GM18867 (cell line): ENCODE results near the gene CCDC91.

Experiments
- ATAC-seq: cut with Tn5 transposase; IDR thresholded peaks from one replicate; pipeline ENCODE4 v1.9.1; 2021; ENCODE audit warnings: mild to moderate bottlenecking, moderate library complexity; ENCODE audit not compliant: unreplicated experiment

The CCDC91 gene

DNA sequence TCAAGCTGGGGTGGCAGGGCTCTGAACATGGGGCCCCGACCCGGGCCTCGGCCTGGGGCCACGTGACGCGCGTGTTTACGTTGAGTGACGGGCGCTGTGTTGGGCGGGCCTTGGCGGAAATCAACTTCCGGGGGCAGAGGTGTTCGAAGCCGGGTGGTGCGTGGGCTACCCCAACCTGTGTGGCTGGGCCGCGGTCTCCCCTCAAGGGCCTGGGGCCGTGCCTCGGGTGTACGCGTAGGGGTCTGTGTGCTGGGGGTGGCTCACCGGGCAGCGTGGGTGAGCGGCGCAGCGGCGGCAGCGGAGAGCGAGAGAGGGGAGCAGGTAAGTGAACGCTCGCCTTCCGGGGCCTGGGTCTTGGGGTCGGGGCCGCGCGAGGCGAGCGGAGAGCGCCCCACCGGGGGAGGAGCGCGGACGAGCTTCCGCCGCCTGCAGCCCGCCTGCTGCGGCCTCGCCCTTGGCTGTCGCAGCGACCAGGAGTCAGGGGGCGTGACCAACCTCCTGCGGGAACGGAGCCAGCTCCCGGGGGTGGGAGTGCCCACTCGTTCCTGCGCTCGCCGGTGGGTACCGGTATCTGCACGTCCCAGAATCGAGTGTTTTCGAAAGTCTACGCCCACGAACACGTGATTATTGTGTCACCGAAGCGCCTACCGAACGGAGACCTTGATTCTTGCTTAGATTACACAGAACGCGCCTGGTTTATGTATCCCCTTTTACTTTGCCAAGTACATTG is at the start of gene CCDC91:
TSS of gene CCDC91 (plus strand) at position 136 of the 730 bp plus-strand sequence. CDS start 66,760 bp downstream, outside the sequence.
- ATAC-seq: peak; percentile 93

DNA sequence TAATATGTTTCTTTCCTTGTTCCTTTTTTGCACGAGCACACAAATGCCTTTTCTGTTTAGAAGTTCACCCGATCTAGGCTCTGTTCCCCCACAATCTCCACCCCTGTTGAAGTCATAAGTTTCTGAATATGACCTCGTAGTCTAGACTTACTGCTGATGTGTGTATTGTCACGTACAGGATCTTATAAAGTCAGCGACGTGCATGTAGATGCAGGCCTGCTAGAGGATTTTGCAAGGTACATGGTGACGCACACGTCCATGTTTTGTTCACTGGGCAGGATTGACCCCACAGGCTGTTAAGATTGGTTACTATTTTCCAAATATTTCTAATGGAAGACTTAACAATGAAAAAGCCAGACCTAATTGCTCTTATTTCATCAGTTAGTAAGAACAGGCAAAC is 46.2 kb upstream of the CCDC91 start:
- ATAC-seq: no peak

GRCh38 chr12:28144532-28144931 is 45.7 kb upstream of the CCDC91 start:
- no peak for ATAC-seq

- no peak for ATAC-seq
These were observed 45.0 kb upstream of the CCDC91 start for GRCh38 chr12:28145216-28145615.

- no peak for ATAC-seq
These were observed 41.0 kb upstream of the CCDC91 start for GRCh38 chr12:28149279-28149678.

GRCh38 chr12:28156362-28156761 is 33.9 kb upstream of the CCDC91 start:
- no peak for ATAC-seq

GRCh38 chr12:28156804-28157203 is 33.5 kb upstream of the CCDC91 start:
- ATAC-seq: no peak

DNA sequence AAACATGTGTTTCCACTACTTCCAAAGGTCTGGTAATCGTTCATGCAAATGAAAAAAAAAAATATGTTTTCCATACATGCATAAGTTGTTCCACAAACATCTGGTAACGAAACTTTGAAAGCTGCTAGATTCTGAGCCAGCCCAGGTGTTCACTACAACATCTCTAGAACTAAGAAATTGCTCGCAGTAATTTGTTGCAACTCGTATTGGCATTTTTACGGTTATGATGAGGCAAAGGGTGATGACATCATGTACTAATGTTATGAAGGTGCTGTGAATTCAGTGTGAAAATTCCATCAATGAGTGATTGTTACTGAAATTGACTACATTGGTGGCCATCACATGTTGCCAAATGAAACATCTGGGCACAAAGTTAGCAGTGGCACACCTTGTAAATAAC is 31.9 kb upstream of the CCDC91 start:
- ATAC-seq: no peak

DNA sequence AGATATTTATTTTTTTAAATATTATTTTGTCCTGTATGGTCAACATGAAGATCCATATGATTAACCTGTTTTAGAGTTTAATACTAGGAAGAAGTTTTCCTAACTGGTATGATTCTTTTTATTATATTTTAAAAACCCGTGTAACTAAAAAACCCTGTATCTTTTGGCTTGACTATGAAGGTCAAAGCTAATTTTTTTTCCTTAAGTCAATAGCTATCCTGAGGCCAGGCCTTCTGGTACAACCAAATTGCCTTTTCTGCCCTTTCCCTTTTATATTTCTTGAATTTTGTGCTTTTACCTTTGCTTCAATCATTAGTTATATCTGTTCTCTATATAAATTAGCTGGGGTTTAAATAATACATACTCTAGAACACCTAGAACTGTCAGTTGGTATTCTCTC is 30.6 kb upstream of the CCDC91 start:
- ATAC-seq: no peak

DNA sequence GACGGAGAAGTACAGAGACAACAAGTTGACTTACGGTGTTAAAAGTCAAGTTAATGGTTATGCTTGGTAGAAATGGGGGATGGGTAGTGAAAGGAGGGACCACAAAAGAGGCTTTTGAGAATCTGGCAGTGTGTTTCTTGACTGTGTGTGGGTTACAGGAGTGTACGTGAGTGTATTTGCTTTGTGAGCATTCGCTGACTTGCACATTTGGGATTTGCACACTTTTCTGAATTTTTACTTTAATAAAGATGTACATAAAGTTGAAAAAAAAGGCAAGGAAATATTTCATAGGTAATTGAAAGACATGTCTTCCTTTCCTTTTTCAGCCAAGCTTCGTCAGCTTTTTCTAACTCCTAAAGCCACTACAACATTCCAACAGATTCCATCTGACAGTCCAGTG is 28.6 kb upstream of the CCDC91 start:
- no peak for ATAC-seq

GRCh38 chr12:28162697-28163096 is 27.6 kb upstream of the CCDC91 start:
- ATAC-seq: no peak

DNA sequence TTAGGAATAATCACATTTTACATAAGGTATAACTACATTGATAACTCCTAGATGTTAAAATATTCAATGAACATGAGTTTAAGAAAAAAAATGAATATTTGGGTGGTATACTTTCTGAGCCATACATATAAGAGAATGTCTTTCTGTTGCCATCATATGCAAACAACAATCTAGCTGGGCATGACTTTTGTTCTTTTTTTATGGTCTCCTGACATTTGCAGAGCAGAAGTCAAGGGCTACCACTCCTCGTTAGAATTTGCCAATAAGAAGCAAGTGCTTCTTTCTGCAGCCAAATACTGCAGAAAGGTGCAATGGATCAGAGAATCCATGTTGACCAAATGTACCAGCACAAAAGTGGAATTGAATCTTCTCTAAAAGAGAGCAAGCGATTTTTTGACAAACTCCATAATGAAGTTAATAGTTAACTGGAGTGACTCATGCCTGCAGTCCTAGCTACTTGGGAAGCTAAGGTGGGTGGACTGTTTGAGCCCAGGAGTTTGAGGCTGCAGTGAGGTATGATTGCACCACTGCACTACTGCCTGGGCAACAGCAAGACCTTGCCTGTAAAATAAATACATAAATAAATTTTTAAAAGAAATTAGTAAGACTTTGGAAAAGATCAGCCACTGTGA is 25.5 kb upstream of the CCDC91 start:
- ATAC-seq: no peak

DNA sequence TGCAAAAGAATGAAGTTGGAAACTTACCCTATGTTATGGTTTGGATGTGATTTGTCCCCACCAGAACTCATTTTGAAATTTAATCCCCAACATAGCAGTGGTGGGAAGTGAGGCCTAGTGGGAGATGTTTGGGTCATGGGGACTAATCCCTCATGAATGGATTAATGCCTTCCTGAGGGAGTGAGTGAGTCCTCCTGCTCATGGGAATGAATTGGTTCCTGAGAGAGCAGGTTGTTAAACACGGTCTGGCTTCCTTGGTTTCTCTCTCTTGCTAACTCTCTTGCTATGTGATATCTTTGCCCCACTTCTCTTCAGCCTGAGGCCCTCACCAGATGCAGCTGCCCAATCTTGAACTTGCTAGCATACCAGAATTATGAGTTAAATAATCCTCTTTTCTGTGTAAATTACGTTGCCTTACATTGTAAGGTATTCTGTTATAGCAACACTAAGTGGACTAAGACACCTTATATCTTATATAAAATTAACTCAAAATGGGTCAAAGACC is 22.2 kb upstream of the CCDC91 start:
- no peak for ATAC-seq

DNA sequence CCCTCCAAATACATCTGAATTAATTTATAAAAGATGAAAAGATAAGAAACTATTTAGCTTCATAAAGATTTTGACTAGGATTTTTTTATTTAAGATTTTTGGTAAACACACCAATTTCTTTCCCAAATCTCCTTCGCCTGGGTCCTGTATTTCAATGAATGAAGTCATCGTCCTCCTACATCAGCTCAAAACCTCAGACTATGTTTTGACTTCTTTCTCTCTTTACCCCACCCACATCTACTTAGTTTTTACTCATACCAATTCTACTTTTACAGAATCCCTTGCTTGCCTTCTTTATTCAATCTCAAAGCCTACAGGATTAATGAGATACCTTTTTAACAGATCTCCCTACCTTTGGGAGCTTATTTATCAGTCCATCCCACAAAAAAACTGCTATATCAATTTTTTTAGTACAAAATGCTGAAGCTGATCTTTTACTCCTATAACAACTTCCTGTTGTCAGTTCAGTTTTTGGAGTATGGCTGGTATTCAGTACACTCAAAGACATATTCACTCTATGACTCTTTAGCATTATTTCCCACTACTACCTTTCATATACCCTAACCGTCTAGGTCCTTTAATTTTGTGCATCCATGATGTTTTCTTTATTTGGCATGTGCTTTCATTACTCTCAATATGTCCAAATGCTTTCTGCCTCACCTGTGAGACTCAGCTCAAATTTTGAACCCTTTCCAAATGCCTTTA is 18.7 kb upstream of the CCDC91 start:
- ATAC-seq: no peak

- ATAC-seq: no peak
These were observed 17.7 kb upstream of the CCDC91 start for GRCh38 chr12:28172434-28173030.

- ATAC-seq: peak; percentile 78
These were observed 16.8 kb upstream of the CCDC91 start for GRCh38 chr12:28173440-28173839.

GRCh38 chr12:28175098-28175589 is 15.1 kb upstream of the CCDC91 start:
- ATAC-seq: no peak

DNA sequence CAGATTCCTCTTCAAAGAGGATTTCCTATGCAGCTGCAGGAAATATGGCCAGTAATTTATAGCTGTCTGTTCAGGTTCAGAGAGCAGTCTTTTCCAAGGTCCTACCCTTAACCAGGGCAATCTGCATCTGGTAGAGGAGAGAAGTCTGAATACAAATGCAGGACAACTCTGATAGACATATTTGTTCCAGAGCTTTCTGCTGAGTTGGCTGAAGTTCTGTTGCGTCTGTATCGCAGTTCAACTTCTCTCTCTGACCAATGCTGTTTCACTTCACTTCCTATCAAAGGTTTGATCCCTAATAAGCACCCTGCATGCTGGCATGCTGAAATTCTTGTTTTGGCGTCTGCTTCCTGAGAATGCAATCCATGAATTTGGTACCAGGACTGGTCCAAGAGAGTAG is 14.0 kb upstream of the CCDC91 start:
- no peak for ATAC-seq

DNA sequence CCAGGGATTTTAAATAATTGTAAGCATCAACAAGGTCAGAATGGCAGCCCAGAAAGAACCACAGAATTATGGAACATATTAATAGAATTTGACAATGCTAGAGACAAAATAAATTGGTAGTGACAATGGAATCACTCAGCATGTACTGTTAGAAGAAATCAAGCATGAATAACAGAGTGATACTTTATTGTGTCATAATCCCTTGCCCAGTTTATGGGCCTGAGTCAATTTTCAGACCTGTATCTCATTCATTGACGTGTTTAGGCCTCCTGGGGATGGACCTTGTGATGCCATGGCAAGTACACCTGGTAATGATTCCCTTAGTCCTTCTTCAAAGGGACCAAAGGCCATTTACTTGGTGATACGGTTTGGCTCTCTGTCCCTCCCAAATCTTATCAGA is 12.8 kb upstream of the CCDC91 start:
- no peak for ATAC-seq

DNA sequence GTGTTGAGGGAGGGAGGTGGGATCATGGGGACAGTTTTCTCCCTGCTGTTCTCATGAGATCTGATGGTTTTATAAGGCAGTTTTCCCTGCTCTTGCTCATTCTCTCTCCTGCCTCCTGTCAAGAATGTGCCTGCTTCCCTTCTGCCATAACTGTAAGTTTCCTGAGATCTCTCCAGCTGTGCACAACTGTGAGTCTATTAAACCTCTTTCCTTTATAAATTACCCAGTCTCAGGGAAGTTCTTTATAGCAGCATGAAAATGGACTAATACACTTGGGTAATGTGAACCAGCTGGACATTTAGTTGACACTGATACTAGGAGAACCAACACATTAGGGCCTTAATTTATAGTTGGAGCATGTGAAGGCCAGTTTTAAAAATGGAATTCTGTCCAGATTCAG is 12.4 kb upstream of the CCDC91 start:
- ATAC-seq: no peak

DNA sequence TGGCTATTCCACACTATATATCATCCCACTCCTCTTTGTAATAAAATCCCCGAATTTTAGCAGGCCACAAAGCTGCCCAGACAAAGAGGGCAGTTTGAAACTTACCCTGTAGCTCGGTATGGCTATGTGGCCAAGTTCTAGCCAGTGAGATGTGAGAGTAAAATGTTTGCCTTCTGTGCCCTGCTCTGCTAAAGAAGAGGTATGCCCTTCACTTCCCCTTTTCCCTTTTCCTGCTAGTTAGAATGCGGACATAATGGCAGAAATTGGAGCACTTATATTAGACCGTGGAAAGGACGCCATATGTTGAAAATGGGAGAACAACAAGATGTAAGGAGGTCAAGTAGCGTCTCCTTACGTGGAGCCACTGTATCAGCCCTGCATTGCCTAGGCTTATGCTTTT is 11.5 kb upstream of the CCDC91 start:
- no peak for ATAC-seq
